GM18519 (cell line): ENCODE results near the gene EFCAB6.

Experiments
- ATAC-seq: cut with Tn5 transposase; IDR thresholded peaks from one replicate; pipeline ENCODE4 v1.9.1; 2021; ENCODE audit warnings: mild to moderate bottlenecking, moderate library complexity; ENCODE audit not compliant: unreplicated experiment, low FRiP score

The EFCAB6 gene

DNA sequence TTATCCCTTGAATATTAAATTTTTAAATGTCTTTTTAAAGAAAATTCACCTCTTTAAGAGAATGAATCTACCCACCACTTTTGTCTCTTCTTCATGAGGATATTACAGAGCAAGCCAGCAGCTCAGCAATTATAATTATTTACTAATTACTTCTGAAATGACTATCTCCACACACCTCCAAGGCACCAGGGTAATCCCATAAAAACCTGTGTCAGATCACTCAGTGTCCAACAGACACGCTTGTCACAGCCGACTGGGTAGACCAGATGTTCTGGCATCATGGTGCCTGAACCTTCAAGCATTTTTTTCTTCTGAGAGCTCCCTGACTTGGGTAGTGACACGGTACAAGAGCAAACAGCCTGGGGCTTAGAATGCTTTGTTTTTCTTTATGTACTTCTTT lies 61.4 kb downstream of the EFCAB6 start:
- no peak for ATAC-seq

DNA sequence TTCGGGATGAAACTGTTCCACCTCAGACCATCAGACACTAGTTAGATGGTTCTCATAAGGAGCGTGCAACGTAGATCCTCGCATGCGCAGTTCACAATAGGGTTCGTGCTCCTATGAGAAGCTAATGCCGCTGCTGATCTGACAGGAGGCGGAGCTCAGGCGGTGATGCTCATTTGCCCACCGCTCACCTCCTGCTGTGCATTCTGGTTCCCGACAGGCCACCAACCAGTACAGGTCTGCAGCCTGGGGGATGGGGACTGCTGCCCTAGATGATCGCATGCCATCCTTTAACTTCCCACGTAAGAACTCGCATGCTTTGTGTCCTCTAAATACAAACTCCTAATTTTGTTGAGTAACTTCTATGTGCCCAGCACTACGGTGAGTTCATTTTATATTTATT lies 62.6 kb downstream of the EFCAB6 start:
- no peak for ATAC-seq

DNA sequence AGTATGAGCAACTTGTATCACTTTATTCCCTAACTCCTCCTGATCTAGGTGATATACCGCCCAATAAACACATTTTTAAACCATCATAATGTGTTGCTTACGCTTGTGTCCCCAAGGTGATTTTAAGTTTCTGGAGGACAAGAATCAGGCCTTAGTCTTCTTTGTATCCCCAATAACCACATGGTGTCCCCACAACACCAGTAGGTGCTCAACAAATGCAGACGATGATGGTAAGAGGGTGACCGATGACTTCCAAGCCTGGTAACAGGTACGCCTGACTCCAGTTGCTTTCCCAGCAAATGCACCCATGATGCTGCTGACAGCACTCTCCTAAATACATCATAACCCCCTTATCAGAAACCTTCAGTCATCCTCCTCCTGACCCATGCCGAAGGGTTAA lies 64.2 kb downstream of the EFCAB6 start:
- ATAC-seq = no peak

DNA sequence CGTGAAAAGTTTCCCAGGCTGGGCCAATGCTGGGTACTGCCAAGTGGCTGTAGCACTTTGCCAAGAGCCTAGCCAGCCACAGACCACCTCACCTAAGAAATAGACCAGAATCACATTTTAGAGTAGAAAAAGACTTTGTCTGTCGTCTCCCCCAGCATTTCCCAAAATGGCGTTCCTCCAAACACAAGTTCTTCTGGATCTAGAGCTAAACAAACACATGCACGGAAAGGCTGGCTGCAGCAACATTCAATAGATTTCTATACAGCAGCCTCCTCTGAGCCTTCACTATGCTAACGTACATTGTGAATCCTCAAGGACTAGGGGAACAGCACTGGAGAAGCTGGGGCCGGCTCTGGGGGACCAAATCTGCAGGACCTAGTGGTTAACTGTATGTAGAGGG lies 65.0 kb downstream of the EFCAB6 start:
- ATAC-seq = no peak

DNA sequence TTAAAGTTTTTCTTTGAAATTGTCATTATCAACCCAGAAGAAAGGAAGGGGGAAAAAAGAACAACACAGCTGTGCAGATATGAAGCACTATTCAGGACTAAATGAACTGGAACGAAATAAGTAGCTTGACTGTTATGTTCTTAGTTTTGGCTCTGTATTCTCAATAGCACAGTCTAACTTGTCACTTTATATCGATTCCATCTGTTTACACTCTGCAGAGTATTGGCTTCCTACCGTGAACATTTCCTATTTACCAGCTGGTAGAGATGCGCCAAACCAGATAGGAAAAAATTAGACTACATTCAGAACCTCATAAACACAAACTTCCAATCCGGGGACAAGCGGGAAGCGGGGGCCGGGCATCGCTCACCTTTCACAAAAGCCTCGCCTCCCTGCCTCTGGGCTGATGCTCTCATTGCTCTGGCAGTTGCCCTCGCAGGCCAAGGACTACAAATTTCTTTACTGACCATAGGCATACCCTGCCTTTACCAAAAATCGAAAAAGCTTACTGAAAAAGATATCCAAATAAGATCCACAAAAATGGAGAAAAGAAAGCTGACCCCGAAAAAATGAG lies 66.2 kb downstream of the EFCAB6 start:
- no peak for ATAC-seq

DNA sequence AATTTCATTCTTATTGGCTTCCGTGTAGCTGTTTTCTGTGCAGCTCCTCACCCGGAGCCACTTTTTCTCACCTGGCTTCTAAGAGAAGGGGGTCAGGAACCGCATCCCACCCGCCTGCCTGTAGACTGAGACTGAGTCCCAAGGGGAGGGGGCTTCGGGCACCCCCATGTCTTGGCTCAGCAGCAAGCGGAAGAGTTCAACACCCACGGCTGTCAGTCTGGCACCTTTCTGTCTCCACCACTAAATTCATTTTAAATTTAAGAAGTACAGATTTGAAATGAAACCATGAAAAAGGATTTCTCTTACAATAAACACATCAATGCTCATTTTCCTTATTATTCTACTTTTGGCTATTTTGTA lies 66.7 kb downstream of the EFCAB6 start:
- no peak for ATAC-seq

DNA sequence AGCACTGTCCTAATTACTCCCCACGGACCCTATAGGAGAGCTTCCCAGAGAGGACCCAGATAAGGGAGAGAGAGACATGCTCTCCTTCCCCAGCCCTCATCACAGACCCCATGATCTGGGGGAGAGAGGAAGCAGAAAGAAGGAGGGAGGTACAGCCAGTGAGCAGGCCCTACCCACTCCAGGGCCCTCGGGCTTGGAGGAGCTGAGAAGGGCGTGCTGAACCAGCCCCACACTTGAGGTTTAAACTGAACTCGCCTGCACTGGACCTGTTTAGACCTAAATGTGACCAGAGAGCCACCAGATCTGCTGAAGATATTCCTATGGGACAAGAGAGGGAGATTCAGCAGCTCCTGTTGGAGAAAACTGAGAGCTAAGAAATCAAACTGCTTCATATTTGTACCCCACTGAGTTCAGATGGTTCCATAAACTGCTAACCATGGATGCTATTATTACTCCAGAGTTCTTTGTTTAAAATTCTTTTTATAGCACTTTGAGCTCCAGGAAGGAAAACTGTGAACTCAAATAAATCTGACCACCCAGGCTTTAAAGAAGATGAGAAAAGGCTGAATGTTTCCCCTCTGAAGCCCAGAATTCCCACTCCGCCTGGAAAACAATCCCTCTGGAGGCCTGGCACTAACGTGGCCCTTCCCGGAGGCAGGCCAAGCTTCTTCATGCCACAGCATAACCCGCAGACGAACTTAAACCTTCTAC lies 67.2 kb downstream of the EFCAB6 start:
- ATAC-seq = no peak

DNA sequence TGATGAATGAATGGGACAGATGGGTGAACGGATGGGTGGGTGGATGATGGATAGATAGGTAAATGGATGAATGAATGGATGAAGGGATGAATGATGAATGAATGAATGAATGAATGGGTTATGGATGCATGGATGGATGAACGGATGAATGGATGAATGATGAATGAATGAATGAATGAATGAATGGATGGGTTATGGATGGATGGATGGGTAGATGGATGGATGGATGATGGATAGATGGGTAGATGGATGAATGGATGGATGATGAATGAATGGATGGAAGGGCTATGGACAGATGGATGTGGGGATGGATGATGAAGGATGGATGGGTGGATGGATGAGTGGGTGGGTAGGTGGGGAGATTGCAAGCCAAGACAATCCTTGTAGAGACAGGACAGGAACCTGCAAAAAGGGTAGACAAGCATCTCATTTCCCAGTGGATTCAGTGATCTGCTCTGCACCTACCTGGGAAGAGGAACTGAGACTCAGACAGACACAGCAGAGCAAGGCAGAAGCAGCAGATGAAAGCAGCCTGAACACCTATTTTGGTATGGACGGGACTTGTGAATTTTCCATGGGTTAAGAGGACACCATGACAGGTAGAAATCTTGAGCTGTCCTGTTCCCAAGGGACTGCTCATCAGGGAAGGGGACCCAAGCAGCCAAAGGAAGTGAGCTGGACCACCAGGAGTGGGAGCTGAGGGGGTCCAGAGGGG lies 68.0 kb downstream of the EFCAB6 start:
- no peak for ATAC-seq

DNA sequence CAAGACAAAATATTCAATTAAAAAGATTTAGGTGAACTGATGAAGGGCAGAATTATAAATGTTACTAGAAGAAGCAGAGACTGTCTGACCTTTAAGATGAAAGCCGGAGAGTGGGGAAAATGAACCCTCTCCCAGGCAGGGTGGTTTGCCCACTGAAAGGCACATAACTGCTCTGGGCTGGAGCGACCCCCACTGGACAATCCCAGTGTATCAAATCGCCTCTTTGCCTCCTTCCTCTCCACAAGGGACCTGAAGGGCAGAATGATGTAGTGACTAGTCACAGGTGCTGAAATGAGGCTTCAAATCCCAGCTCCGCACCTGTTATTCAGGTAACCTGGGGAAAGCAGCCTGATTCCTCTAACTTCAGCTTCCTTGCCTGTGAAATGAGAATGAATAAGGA lies 69.0 kb downstream of the EFCAB6 start:
- no peak for ATAC-seq

DNA sequence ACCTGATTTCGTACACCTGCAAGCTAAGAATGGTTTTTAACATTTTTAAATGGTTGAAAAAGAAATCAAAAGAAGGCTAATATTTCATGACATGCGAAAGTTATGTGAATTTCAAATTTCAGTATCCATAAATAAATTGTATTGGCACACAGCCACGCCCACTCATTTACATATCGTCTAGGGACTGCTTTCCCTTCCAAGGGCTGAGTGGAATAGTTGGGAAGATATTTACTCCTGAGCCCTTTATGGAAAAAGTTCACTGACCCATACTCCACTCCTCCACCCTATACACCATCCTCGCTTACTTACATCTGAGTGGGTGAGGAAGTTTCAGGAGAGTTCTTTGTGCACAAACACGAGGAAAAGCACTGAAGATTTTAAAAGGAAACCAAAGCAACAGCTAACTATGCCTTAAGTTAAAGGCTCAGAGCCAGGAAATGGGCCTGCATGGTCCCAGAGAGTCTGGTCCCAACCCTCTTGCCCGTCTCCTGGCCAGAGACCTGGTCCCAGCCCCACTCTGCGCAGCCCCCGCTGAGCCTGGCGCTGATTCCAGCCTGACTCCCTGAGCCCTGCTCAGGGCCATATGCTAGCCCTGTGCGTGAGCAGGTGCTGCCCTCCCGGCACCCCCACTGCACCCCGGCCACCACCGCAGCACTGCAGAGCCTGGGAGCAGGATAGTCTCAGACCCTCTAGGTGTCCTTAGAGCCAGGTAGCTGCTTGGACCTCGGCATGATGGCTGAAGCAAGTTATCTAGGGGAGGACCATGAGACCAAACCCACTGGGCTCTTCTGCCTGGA lies 69.8 kb downstream of the EFCAB6 start:
- ATAC-seq = no peak

DNA sequence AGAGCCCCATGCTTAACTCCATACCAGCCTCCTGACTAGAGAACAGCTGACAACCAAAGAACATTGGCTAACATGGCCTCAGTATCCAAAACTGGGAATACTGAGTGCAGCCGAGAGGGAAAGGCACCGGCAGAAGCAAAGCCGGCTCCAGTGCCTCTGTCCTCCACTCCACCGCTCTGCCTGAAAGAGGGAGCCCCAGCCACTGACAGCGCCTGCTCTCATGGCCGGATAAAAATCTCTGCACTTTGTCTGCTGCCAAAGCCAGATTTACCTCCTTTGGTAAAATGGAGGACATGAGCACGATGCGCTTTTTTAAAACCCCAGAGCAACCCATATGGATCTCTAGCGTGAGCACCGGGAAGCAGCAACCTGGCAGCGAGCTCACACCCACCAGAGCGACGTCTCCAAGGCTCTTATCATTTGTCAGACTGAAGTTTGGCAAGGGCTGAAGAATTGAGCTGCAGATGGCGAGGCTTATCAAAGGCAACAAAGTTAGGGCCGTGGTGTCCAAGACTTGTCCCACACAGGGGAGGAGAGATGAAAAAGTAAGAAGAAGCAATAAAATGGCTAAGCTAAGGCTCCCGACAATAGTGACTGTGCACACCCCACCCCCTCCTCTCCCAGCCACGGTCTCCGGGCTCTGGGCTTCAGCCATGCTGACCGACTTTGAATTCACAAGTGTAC lies 71.4 kb downstream of the EFCAB6 start:
- no peak for ATAC-seq

DNA sequence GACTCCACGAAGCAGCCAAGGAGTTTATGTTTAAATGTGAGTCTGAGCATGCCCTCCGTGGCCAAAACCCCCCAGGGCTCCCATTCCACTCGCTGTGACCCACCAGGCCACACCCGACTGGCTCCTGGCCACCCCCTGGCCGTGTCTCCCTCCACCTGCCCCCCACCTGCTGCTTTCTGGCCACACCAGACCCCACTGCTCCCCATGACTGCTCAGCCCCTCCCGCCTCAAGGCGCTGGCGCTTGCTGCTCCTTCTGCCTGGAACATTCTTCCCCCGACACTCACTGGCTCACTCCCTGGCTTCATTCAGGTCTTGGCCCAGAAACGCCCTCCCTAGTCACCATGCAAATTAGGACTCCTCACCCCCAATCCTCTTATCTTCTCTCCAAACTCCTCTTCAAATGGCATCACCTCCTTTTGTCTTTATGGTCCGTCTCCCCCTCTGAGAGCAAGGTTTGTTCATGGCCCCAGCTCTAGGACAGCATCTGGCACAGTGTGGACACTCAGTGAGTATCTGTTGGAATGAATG lies 72.2 kb downstream of the EFCAB6 start:
- ATAC-seq = no peak

DNA sequence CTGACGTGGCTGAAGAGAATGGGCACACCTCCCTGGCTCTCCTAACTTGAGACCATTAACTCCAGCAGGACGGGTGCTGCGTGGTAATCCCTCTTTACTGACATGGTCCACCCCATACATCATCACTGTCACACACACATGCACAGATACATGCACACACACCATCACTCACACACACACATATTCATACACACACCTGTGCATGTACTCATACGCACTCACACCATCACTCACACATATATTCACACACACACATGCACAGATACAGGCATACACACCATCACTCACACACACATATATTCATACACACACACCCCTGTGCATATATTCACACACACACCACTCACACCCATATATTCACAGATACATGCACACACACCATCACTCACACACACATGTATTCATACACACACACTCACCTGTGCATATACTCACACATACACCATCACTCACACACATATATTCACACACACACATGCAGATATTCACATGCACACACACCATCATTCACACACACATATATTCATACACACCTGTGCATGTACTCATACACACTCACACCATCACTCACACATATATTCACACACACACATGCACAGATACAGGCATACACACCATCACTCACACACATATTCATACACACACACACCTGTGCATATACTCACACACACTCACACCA lies 74.8 kb downstream of the EFCAB6 start:
- no peak for ATAC-seq

DNA sequence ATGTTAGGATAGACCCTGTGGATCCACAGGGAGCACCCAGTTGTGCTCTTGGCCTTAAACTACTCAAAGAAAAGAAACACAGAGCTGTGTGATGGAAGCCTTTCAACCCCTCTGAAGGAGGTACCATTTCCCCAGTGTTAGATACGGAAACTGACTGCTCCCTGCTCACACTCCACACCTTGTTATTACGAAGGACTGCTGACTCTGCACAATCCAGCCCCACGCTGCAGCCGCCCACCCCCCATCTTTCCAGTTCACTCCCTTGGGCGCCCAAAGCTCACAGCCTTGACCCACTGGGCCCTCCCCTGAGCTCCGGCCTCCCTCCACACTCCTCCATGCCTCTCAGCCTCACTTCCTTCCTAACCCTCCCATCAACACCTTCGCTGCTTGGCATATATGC lies 75.5 kb downstream of the EFCAB6 start:
- ATAC-seq = no peak

DNA sequence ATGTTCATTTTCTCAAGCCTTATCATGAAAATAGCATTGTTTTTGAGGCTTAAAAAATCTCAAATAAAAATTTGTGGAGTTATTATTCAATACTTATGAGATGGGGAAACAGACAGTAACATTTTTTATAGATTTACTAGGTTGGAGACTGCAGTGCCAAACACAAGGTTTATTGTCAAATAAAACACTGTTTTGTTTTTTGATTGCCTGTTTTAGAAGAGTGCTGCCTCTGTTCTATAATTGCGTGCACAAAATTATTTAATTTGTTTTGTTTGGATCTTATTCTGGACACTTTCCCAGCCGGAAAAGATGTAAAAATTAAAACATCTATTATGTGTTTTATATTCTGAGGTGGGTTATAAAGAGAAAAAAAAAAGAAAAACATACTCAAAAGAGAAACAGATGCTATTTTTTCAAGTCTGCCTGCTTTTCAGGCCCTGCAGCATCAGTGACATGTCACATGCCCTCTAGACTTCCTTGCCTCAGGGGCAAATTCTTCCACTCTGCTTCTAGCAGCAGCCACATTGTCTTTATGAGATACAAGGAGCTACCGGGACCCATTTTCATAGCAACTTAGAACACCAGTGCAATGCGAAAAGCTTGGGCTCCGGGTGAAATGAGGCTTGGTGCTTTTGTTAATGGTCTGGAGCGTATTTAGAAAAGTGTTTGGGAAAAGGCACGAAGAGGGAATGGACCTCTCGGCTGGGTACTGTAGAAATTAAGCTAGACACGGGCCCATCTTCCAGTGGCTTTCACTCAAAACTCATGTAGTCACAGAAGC lies 77.5 kb downstream of the EFCAB6 start:
- ATAC-seq = no peak

DNA sequence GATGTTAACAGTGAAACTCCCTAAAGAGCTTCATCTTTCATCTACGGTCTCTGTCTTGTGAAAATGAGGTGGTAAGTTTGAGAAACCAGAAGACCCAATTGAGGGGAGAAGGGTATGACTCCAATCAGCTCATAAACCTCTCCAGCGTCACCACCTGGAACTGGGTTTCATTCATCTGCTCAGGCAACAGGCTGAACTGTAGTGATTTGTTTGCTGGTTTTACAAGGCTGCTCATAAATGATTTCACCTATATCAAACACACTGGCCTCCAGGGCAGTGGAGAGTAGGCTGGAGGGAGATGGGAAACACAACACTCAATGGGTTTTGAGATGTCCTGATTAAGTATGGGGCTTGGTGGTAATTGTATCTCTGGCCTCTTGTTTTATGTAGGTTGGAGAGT lies 79.0 kb downstream of the EFCAB6 start:
- no peak for ATAC-seq

DNA sequence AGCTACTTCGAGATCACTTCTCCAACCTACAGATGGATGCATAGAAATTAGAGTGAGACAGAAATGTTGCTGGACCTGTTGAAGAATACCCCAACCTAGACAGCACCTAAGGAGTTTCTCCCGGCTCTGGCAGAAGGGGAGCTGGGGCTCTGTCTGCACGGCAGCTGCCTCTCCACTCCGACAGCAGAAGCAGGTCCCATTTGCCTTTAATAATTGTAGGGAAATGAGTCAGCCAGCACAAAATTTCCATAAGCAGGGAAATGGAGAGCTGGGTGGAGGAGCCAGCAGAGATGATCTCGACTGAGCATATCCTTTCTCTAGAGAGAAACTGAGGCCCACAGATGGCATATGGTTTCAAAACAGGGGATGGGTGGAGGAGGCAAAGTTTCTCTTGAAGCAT lies 80.1 kb downstream of the EFCAB6 start:
- no peak for ATAC-seq

DNA sequence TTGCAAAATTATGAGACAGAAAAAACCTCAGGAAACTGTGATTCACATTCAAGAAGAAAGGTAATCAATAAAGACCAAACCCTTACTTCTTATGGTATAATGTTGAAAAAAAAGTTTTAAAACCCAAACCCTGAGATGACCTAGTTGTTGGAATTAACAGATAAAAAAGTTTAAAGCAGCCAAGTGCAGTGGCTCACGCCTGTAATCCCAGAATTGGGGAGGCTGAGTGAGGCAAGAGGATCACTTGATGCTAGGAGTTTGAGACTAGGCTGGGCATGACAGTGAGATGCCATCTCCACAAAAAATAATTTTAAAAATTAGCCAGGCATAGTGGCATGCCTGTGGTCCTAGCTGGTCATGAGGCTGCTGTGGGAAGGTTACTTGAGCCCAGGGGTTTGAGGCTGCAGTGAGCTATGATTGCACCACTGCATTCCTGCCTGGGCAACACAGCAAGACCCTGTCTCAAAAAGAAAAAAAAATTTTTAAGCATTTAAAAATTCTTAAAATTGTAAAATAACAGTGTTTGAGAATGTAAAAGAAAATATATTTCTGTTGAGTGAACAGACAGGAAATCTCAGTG lies 85.1 kb downstream of the EFCAB6 start:
- no peak for ATAC-seq

DNA sequence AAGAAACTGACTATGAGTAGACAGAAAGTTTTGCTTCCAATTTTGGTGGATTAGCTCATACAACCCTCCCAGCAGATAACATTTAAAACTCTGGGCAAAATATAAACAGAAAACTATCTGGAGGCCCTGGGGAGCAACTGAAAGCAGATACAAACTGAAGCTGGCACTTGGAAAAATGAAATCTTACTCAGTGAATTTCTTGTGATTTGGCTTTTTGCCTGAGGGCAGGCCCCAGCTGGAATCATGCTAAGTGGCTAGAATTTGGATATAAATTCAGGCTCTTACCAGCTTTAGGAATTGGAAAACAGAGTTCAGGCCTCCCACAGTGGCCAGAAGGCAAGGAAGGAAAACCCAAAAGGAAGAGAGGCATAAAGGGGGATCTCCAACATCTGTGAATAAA lies 85.8 kb downstream of the EFCAB6 start:
- no peak for ATAC-seq
